HG03060 (cell line): ENCODE results near the gene MTURN.
A peak's percentile ranks its signal among the peaks of the same experiment; 100 is the strongest.

Experiments
- ATAC-seq: cut with Tn5 transposase; IDR thresholded peaks from one replicate; pipeline ENCODE4 v1.9.1; 2021; ENCODE audit warnings: low read depth, moderate number of reproducible peaks; ENCODE audit not compliant: unreplicated experiment

MTURN gene

DNA sequence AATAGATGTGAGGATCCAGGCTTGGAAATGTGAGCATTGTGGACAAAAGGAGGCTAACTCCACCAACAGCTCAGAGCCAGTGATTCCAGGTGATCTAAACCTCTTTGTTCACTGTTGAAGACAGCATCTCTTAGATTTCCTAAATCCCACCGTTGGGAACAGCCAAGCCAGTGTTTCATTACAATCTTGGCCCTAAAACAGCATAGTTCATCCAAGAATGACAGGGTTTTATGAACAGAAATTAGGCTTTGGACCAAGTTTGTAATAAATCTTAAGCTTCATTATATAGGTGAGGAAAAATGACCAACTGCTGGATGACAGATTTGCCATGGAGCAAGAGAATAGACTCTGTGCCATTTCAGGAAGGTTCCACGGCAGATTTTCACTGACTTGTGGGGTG is 65.8 kb downstream of the MTURN start:
- no peak for ATAC-seq

DNA sequence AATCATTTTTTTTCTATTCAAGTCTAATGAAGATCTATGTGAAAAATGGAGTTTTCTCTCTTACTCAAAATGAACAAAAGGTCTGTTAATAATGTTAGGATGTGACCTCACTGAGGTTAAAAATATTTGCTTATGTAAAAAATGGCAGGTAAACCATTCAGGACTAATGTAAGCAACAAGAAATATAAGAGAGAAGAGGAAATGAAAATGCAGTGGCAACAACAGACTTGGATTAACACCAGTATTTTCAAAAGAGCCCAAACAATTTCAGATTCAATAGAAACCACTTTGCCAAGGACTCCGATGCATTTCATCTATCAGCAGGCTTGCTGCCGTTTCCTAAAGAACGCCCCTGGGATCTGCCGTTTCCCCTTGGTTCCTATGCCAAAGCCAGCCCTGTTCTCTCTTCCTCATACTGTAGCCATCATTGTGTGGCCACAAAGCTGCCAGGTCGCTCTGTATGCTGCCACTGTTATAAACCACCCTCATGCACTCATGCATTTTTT is 66.4 kb downstream of the MTURN start:
- peak; percentile 67 for ATAC-seq

DNA sequence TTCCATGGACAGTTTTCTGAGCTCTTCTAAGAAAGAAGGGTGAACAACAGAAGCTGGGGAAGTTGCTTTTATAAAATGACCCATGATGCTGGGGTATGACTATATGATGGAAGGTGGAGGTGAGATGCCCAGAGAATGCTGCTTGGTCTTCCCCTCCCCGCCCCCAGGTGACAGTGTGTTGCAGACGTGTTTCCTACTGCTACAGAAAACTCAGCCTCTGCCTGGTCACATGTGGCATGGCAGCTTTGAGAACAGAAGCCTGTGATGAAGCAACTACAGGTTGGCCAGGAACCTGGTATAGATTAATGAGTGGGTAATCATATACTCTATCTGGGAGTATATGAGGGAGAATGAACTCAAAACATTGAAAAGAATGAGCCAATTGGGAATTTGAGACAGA is 67.1 kb downstream of the MTURN start:
- no peak for ATAC-seq

DNA sequence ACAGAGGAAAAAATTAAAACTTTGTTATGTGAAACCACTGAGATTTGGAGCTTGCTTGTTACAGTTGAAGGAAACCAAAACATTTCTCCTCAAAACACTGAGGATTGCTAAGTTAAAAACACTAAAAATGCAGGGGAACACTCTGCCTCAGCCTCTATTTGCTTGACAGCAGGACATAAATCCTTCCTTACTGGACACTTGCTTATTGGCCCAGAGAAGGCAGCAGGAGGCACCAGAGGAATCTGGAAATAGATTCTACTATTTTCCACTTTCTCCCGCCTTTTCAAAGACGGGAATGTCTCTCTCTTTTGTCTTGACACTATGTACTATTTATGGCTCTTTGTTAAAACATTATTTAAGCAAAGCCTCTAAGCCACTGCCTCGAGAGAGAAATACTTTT is 67.9 kb downstream of the MTURN start:
- no peak for ATAC-seq

DNA sequence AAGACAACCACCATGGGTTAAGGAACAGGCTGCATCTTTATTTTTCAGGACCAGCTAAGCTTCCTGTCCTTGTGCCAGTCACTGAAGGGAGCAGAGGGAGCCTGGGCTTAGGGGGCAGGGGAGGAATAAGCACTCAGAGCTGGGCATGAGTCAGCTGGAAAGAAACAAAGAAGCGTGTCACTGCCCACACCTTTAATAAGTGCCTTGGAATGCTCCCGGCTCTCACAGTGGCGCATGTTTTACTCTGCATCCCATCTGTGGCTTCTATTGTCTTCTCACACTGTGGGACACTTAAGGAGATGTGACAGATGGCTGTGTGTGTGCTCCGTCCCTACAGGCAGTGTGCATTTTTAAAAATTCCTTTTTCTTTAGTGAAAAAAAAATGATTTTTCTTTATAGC is 71.7 kb downstream of the MTURN start:
- ATAC-seq = no peak

DNA sequence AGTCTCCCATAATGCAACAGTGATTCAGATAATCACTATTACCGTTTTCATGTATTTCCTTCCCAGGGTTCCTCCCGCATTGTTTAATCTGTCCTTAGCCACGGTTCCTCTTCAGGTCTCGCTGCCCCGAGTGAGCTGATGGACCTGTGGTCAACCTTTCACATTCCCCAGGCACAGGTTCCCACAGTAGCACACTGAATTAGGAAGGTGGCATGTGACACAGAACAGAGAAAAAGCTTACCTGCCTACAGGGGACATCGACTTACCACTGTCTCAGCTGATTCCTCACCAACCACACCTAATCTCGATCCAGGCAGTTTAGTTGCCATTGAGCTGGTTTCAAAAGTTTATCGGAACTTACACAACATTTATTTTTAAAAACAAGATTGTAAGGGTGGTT is 72.2 kb downstream of the MTURN start:
- no peak for ATAC-seq

DNA sequence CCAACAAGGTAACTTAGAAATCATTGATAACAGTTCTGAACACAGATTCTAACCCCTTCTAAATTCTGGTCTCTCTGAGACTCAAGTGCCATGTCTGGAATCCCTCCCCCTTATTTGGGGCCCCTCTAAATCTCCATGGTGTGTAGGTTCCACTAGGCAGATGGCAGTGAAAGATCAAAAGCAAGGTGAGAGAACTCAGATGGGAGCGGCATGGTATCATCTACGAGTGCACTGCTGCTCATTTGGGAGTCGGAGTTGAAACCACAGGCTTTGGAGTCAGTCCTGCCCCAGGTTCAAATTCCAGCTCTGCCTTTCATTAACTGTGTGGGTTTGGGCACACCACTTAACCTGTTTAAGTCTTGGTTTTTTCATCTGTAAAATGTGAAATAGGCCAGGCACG is 72.6 kb downstream of the MTURN start:
- ATAC-seq = no peak

DNA sequence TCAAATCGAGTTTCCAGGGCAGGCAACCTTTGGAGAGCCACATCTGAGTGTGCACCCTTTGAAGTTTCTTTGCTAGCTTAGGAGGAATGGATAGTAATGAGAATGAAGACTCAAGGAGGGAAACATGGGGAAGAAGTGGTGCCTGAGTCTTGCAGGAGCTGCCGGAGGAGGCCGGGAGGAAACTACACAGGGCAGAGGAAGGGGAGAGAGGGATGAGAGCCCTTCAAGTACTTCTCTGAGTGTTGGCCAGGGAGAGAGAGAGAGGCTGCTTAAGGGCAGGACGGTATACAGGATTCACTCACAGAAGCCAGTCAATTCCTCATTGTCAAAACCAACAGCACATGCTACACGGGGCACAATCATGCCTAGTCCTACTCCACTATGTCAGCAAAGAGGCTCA is 75.2 kb downstream of the MTURN start:
- no peak for ATAC-seq
